Transverse colon (tissue), 4 donors: ENCODE data around the gene FAM50B.

Experiments
- EP300 ChIP-seq: sonication (generic); formaldehyde crosslinking; IDR thresholded peaks from one replicate; pipeline ENCODE4 v1.6.1; 2017; ENCODE audit warnings: antibody characterized with exemption, low read depth
- POLR2A ChIP-seq: fragments of 450-650 bp; IDR thresholded peaks from one replicate; pipeline ENCODE4 v1.6.1; 2016; ENCODE audit warnings: antibody characterized with exemption, mild to moderate bottlenecking, moderate library complexity
- POLR2AphosphoS5 ChIP-seq, 3 donors: sonication (generic); formaldehyde crosslinking; IDR thresholded peaks; one replicate each; pipeline ENCODE4 v1.6.1; 2016; ENCODE audit warnings: antibody characterized with exemption in 3 of 3
- TF ChIP-seq, protein P1 (sequence below), 5 experiments: fragments of 200-600 bp in 3 of 5; fragments of 450-650 bp in 2 of 5; sonication (generic) in 3 of 5; IDR thresholded peaks; 1 replicate in 2 of 5; 2 replicates in 3 of 5; pipeline ENCODE4 v1.5.1; 2016 to 2017; ENCODE audit warnings: antibody characterized with exemption in 5 of 5, inconsistent platforms in 3 of 5, mild to moderate bottlenecking in 2 of 5, moderate library complexity in 1 of 5

DNA sequence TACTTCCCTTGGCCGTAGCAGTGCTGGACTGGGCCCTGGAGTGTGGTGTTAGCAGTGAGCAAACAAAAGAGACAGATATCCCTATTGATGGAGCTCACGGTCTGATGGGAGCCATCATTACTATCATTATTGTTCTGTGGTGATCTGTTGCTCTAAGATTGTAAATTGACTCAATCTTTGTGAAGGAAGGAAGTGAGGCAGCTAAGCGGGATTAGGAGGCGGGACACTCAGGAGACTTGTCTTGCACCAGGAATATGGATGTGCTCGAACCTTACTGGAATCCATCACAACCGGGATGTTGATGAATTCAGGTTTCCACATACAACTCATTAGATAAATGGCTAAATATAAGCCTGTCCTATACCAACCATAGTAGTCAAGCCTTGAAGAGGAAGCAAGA lies 25.5 kb upstream of the FAM50B start:
- TF ChIP-seq, protein P1, sequence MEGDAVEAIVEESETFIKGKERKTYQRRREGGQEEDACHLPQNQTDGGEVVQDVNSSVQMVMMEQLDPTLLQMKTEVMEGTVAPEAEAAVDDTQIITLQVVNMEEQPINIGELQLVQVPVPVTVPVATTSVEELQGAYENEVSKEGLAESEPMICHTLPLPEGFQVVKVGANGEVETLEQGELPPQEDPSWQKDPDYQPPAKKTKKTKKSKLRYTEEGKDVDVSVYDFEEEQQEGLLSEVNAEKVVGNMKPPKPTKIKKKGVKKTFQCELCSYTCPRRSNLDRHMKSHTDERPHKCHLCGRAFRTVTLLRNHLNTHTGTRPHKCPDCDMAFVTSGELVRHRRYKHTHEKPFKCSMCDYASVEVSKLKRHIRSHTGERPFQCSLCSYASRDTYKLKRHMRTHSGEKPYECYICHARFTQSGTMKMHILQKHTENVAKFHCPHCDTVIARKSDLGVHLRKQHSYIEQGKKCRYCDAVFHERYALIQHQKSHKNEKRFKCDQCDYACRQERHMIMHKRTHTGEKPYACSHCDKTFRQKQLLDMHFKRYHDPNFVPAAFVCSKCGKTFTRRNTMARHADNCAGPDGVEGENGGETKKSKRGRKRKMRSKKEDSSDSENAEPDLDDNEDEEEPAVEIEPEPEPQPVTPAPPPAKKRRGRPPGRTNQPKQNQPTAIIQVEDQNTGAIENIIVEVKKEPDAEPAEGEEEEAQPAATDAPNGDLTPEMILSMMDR (IDR thresholded peaks at IDR 0.05): no peak
- no peak for TF ChIP-seq POLR2AphosphoS5 (IDR thresholded peaks at IDR 0.05)
- no peak for TF ChIP-seq EP300
- no peak for TF ChIP-seq POLR2A
